HEK293 (cell line): Measurements from ENCODE around the gene BCL11B.

Source experiments
- CTCF ChIA-PET: fragments of 350-600 bp; formaldehyde crosslinking; extraction: SDS; loops from one replicate; lab custom pipeline; 2021; ENCODE audit warnings: antibody characterized with exemption; lab: Yijun Ruan, JAX
- POLR2A ChIA-PET: fragments of 300-600 bp; formaldehyde crosslinking; extraction: SDS; loops from one replicate; lab custom pipeline; 2020; ENCODE audit warnings: antibody characterized with exemption, inconsistent platforms; lab: Yijun Ruan, JAX
- H3K27ac ChIP-seq: fragments of 200-500 bp; sonication (Bioruptor generic); 2 replicates; pipeline ENCODE4 v1.5.1; 2014; ENCODE audit warnings: low read depth, low read length, control low read depth, inconsistent platforms; ENCODE audit errors: extremely low read depth
- H3K36me3 ChIP-seq, 2 experiments: fragments of 200-500 bp in 1 of 2; sonication (Bioruptor generic) in 1 of 2; 1 replicate in 1 of 2; 2 replicates in 1 of 2; pipeline ENCODE4 v1.5.1; 2014 to 2017; ENCODE audit warnings: inconsistent platforms in 2 of 2, low read length in 2 of 2; ENCODE audit not compliant: control insufficient read depth in 2 of 2, insufficient read depth in 1 of 2
- H3K4me1 ChIP-seq: fragments of 200-500 bp; sonication (Bioruptor generic); 2 replicates; pipeline ENCODE4 v1.5.1; 2014; ENCODE audit warnings: mild to moderate bottlenecking, low read length, inconsistent platforms; ENCODE audit not compliant: control insufficient read depth, insufficient read depth
- H3K4me3 ChIP-seq: 2 replicates; pipeline ENCODE4 v1.5.1; 2011; ENCODE audit warnings: low read depth, mild to moderate bottlenecking, control low read depth, low read length, moderate library complexity
- H3K9me3 ChIP-seq: fragments of 200-500 bp; sonication (Bioruptor generic); 2 replicates; pipeline ENCODE4 v1.5.1; 2014; ENCODE audit warnings: low read depth, low read length, inconsistent platforms; ENCODE audit not compliant: control insufficient read depth, insufficient read depth
- BCL11B ChIP-seq: fragments of 450-650 bp; formaldehyde crosslinking; IDR thresholded peaks from 2 replicates; pipeline ENCODE4 v1.5.1; 2016; ENCODE audit warnings: low read depth, missing biosample characterization, missing genetic modification characterization
- GLI4 ChIP-seq: fragments of 450-650 bp; formaldehyde crosslinking; IDR thresholded peaks from 2 replicates; pipeline ENCODE4 v1.5.1; 2016; ENCODE audit warnings: missing biosample characterization, missing genetic modification characterization
- IKZF3 ChIP-seq: fragments of 450-650 bp; IDR thresholded peaks from 2 replicates; pipeline ENCODE4 v1.5.0; 2018; ENCODE audit warnings: missing biosample characterization, mild to moderate bottlenecking, missing genetic modification characterization, moderate library complexity
- KLF16 ChIP-seq: fragments of 450-650 bp; formaldehyde crosslinking; IDR thresholded peaks from 2 replicates; pipeline ENCODE4 v1.5.1; 2017; ENCODE audit warnings: missing biosample characterization, missing genetic modification characterization
- KLF8 ChIP-seq: fragments of 450-650 bp; formaldehyde crosslinking; IDR thresholded peaks from 2 replicates; pipeline ENCODE4 v1.5.1; 2016; ENCODE audit warnings: missing biosample characterization, missing genetic modification characterization
- OVOL3 ChIP-seq: fragments of 450-650 bp; formaldehyde crosslinking; IDR thresholded peaks from 2 replicates; pipeline ENCODE4 v1.5.1; 2016; ENCODE audit warnings: missing biosample characterization, missing genetic modification characterization
- SP7 ChIP-seq: fragments of 450-650 bp; formaldehyde crosslinking; IDR thresholded peaks from 2 replicates; pipeline ENCODE4 v1.5.1; 2016; ENCODE audit warnings: missing biosample characterization, missing genetic modification characterization
- ZBTB17 ChIP-seq: fragments of 450-650 bp; formaldehyde crosslinking; IDR thresholded peaks from 2 replicates; pipeline ENCODE4 v1.5.1; 2016; ENCODE audit warnings: missing biosample characterization, missing genetic modification characterization
- ZNF121 ChIP-seq: fragments of 450-650 bp; formaldehyde crosslinking; IDR thresholded peaks from 2 replicates; pipeline ENCODE4 v1.5.1; 2016; ENCODE audit warnings: missing biosample characterization, missing genetic modification characterization
- ZNF140 ChIP-seq: fragments of 450-650 bp; formaldehyde crosslinking; IDR thresholded peaks from 2 replicates; pipeline ENCODE4 v1.5.1; 2016; ENCODE audit warnings: missing biosample characterization, missing genetic modification characterization
- ZNF16 ChIP-seq: fragments of 450-650 bp; formaldehyde crosslinking; IDR thresholded peaks from 2 replicates; pipeline ENCODE4 v1.5.1; 2016; ENCODE audit warnings: low read depth, missing biosample characterization, missing genetic modification characterization
- ZNF202 ChIP-seq: fragments of 450-650 bp; formaldehyde crosslinking; IDR thresholded peaks from 2 replicates; pipeline ENCODE4 v1.5.1; 2016; ENCODE audit warnings: missing biosample characterization, missing genetic modification characterization, borderline replicate concordance
- ZNF221 ChIP-seq: fragments of 450-650 bp; formaldehyde crosslinking; IDR thresholded peaks from 2 replicates; pipeline ENCODE4 v1.5.1; 2017; ENCODE audit warnings: missing biosample characterization, missing genetic modification characterization, borderline replicate concordance
- ZNF324 ChIP-seq: fragments of 450-650 bp; formaldehyde crosslinking; IDR thresholded peaks from 2 replicates; pipeline ENCODE4 v1.5.1; 2016; ENCODE audit warnings: missing biosample characterization, missing genetic modification characterization
- ZNF514 ChIP-seq: fragments of 450-650 bp; formaldehyde crosslinking; IDR thresholded peaks from 2 replicates; pipeline ENCODE4 v1.5.1; 2016; ENCODE audit warnings: missing biosample characterization, missing genetic modification characterization
- ZNF555 ChIP-seq: fragments of 450-650 bp; formaldehyde crosslinking; conservative IDR thresholded peaks from 2 replicates; pipeline ENCODE4 v1.5.1; 2017; ENCODE audit warnings: missing biosample characterization, mild to moderate bottlenecking, missing genetic modification characterization, inconsistent platforms
- ZNF777 ChIP-seq: fragments of 450-650 bp; formaldehyde crosslinking; IDR thresholded peaks from 2 replicates; pipeline ENCODE4 v1.5.1; 2017; ENCODE audit warnings: missing biosample characterization, missing genetic modification characterization, borderline replicate concordance
- ZSCAN30 ChIP-seq: fragments of 450-650 bp; IDR thresholded peaks from 2 replicates; pipeline ENCODE4 v1.5.1; 2018; ENCODE audit warnings: missing biosample characterization, mild to moderate bottlenecking, missing genetic modification characterization, moderate library complexity
- ZXDB ChIP-seq: fragments of 450-650 bp; formaldehyde crosslinking; IDR thresholded peaks from 2 replicates; pipeline ENCODE4 v1.5.1; 2016; ENCODE audit warnings: missing biosample characterization, missing genetic modification characterization
- TF ChIP-seq, protein P1 (sequence below): fragments of 450-650 bp; formaldehyde crosslinking; IDR thresholded peaks from 2 replicates; pipeline ENCODE4 v1.5.1; 2016; ENCODE audit warnings: missing biosample characterization, missing genetic modification characterization, borderline replicate concordance
- TF ChIP-seq, protein P2 (sequence below): fragments of 450-650 bp; formaldehyde crosslinking; IDR thresholded peaks from 2 replicates; pipeline ENCODE4 v1.5.0; 2017; ENCODE audit warnings: missing biosample characterization, missing genetic modification characterization, borderline replicate concordance
- TF ChIP-seq, protein P3 (sequence below): fragments of 450-650 bp; formaldehyde crosslinking; IDR thresholded peaks from 2 replicates; pipeline ENCODE4 v1.5.1; 2017; ENCODE audit warnings: missing biosample characterization, mild to moderate bottlenecking, missing genetic modification characterization, moderate library complexity
- TF ChIP-seq, protein P4 (sequence below): fragments of 450-650 bp; formaldehyde crosslinking; IDR thresholded peaks from 2 replicates; pipeline ENCODE4 v1.5.1; 2016; ENCODE audit warnings: missing biosample characterization, missing genetic modification characterization
- TF ChIP-seq, protein P5 (sequence below): fragments of 450-650 bp; formaldehyde crosslinking; IDR thresholded peaks from 2 replicates; pipeline ENCODE4 v1.5.1; 2017; ENCODE audit warnings: missing biosample characterization, missing genetic modification characterization
- TF ChIP-seq, protein P6 (sequence below): fragments of 450-650 bp; formaldehyde crosslinking; IDR thresholded peaks from 2 replicates; pipeline ENCODE4 v1.5.1; 2016; ENCODE audit warnings: missing biosample characterization, missing genetic modification characterization
- TF ChIP-seq, protein P7 (sequence below): fragments of 450-650 bp; formaldehyde crosslinking; IDR thresholded peaks from 2 replicates; pipeline ENCODE4 v1.5.1; 2016; ENCODE audit warnings: missing biosample characterization, missing genetic modification characterization

Gene BCL11B

DNA sequence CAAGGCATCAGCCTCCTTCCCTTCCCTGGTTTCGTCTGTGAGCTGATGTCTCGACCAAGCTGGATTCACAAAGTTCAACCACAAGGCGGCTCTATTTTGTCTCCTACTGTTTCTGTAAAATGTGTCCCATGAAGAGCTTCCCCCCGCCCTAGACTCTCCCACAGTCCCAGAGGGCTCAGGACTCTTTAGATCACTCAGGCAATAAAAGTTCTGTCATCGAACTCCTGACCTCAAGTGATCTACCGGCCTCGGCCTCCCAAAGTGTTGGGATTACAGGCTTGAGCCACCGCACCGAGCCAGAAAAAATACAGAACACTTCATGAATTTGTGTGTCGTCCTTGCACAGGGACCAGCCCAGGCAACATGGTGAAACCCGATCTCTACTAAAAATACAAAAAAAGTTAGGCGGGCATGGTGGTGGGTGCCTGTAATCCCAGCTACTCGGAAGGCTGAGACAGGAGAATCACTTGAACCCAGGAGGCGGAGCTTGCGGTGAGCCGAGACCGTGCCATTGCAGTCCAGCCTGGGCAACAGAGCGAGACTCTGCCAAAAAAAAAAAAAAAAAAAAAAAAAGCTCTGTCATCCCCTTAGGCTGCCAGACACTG lies 149.4 kb downstream of the BCL11B start:
- H3K4me3 ChIP-seq: no peak overlapping the region
- peaks cover 10% of the 10 kb centered on the region for H3K4me1 ChIP-seq
- peak overlapping the region; percentile 54 for H3K27ac ChIP-seq
- ChIA-PET CTCF (no interaction called here), POLR2A (no interaction called here)
- no peaks in the 10 kb centered on the region for H3K9me3 ChIP-seq
- H3K36me3 ChIP-seq: no peaks in the 10 kb centered on the region
- TF ChIP-seq ZBTB17: peak; percentile 83
- TF ChIP-seq ZNF202 (tag by site-specific recombination): no peak
- 0 out of 2 replicates have a peak, but pooled peaks have one; percentile 51 for TF ChIP-seq OVOL3 (tag by site-specific recombination)
- TF ChIP-seq, protein P1, sequence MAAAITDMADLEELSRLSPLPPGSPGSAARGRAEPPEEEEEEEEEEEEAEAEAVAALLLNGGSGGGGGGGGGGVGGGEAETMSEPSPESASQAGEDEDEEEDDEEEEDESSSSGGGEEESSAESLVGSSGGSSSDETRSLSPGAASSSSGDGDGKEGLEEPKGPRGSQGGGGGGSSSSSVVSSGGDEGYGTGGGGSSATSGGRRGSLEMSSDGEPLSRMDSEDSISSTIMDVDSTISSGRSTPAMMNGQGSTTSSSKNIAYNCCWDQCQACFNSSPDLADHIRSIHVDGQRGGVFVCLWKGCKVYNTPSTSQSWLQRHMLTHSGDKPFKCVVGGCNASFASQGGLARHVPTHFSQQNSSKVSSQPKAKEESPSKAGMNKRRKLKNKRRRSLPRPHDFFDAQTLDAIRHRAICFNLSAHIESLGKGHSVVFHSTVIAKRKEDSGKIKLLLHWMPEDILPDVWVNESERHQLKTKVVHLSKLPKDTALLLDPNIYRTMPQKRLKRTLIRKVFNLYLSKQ (tag by site-specific recombination): no peak
- no peak for TF ChIP-seq ZNF514
- TF ChIP-seq SP7: peak; percentile 74
- peak; percentile 90 for TF ChIP-seq ZNF121 (tag by site-specific recombination)
- TF ChIP-seq ZNF555 (tag by site-specific recombination): no peak
- no peak for TF ChIP-seq GLI4 (tag by site-specific recombination)
- peak; percentile 38; the same call in 1 of the 2 replicates for TF ChIP-seq KLF8 (tag by site-specific recombination)
- TF ChIP-seq, protein P2, sequence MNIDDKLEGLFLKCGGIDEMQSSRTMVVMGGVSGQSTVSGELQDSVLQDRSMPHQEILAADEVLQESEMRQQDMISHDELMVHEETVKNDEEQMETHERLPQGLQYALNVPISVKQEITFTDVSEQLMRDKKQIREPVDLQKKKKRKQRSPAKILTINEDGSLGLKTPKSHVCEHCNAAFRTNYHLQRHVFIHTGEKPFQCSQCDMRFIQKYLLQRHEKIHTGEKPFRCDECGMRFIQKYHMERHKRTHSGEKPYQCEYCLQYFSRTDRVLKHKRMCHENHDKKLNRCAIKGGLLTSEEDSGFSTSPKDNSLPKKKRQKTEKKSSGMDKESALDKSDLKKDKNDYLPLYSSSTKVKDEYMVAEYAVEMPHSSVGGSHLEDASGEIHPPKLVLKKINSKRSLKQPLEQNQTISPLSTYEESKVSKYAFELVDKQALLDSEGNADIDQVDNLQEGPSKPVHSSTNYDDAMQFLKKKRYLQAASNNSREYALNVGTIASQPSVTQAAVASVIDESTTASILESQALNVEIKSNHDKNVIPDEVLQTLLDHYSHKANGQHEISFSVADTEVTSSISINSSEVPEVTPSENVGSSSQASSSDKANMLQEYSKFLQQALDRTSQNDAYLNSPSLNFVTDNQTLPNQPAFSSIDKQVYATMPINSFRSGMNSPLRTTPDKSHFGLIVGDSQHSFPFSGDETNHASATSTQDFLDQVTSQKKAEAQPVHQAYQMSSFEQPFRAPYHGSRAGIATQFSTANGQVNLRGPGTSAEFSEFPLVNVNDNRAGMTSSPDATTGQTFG (tag by site-specific recombination): no peak
- no peak for TF ChIP-seq ZNF140 (tag by site-specific recombination)
- TF ChIP-seq, protein P3, sequence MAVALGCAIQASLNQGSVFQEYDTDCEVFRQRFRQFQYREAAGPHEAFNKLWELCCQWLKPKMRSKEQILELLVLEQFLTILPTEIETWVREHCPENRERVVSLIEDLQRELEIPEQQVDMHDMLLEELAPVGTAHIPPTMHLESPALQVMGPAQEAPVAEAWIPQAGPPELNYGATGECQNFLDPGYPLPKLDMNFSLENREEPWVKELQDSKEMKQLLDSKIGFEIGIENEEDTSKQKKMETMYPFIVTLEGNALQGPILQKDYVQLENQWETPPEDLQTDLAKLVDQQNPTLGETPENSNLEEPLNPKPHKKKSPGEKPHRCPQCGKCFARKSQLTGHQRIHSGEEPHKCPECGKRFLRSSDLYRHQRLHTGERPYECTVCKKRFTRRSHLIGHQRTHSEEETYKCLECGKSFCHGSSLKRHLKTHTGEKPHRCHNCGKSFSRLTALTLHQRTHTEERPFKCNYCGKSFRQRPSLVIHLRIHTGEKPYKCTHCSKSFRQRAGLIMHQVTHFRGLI: peak; percentile 58; the same call in 1 of the 2 replicates
- no peak for TF ChIP-seq ZNF221 (tag by site-specific recombination)
- TF ChIP-seq, protein P4, sequence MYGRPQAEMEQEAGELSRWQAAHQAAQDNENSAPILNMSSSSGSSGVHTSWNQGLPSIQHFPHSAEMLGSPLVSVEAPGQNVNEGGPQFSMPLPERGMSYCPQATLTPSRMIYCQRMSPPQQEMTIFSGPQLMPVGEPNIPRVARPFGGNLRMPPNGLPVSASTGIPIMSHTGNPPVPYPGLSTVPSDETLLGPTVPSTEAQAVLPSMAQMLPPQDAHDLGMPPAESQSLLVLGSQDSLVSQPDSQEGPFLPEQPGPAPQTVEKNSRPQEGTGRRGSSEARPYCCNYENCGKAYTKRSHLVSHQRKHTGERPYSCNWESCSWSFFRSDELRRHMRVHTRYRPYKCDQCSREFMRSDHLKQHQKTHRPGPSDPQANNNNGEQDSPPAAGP (tag by site-specific recombination): peak; percentile 73
- no peak; the same call in 1 of the 2 replicates for TF ChIP-seq ZNF324
- TF ChIP-seq ZSCAN30 (tag by site-specific recombination): 0 out of 2 replicates have a peak, but pooled peaks have one; percentile 51
- no peak for TF ChIP-seq ZNF16
- no peak for TF ChIP-seq BCL11B (tag by site-specific recombination)
- no peak for TF ChIP-seq KLF16 (tag by site-specific recombination)
- TF ChIP-seq, protein P5, sequence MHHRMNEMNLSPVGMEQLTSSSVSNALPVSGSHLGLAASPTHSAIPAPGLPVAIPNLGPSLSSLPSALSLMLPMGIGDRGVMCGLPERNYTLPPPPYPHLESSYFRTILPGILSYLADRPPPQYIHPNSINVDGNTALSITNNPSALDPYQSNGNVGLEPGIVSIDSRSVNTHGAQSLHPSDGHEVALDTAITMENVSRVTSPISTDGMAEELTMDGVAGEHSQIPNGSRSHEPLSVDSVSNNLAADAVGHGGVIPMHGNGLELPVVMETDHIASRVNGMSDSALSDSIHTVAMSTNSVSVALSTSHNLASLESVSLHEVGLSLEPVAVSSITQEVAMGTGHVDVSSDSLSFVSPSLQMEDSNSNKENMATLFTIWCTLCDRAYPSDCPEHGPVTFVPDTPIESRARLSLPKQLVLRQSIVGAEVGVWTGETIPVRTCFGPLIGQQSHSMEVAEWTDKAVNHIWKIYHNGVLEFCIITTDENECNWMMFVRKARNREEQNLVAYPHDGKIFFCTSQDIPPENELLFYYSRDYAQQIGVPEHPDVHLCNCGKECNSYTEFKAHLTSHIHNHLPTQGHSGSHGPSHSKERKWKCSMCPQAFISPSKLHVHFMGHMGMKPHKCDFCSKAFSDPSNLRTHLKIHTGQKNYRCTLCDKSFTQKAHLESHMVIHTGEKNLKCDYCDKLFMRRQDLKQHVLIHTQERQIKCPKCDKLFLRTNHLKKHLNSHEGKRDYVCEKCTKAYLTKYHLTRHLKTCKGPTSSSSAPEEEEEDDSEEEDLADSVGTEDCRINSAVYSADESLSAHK (tag by site-specific recombination): 0 out of 2 replicates have a peak, but pooled peaks have one; percentile 33
- peak; percentile 67 for TF ChIP-seq IKZF3
- TF ChIP-seq, protein P6, sequence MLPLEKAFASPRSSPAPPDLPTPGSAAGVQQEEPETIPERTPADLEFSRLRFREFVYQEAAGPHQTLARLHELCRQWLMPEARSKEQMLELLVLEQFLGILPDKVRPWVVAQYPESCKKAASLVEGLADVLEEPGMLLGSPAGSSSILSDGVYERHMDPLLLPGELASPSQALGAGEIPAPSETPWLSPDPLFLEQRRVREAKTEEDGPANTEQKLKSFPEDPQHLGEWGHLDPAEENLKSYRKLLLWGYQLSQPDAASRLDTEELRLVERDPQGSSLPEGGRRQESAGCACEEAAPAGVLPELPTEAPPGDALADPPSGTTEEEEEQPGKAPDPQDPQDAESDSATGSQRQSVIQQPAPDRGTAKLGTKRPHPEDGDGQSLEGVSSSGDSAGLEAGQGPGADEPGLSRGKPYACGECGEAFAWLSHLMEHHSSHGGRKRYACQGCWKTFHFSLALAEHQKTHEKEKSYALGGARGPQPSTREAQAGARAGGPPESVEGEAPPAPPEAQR (tag by site-specific recombination): no peak
- peak; percentile 85 for TF ChIP-seq ZXDB (tag by site-specific recombination)
- no peak for TF ChIP-seq ZNF777 (tag by site-specific recombination)
- TF ChIP-seq, protein P7, sequence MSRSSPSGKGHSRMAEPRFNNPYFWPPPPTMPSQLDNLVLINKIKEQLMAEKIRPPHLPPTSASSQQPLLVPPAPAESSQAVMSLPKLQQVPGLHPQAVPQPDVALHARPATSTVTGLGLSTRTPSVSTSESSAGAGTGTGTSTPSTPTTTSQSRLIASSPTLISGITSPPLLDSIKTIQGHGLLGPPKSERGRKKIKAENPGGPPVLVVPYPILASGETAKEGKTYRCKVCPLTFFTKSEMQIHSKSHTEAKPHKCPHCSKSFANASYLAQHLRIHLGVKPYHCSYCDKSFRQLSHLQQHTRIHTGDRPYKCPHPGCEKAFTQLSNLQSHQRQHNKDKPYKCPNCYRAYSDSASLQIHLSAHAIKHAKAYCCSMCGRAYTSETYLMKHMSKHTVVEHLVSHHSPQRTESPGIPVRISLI: peak; percentile 85
